HCT116 (cell line): ENCODE measurements around the gene UBR2. TPM values are rescaled to one million over a fixed set of nuclear protein-coding genes. Genes with fewer than 3 reads are reported as not detected.
"Not testable (repeated sequence)": the region's sequence is repeated elsewhere in the genome, so short reads cannot be mapped to it uniquely, and the experiment has no call there.

Experiments used
- ATAC-seq: fragments of 200-7000 bp; cut with Tn5 transposase; 2 replicates; pipeline ENCODE4 v1.9.1; 2020; ENCODE audit warnings: mild to moderate bottlenecking, moderate library complexity
- BruUV-seq: library from RNA; stranded (reverse); fragments of 400-500 nt; replicated peaks from 2 replicates; lab custom pipeline; 2021; lab: Mats Ljungman, UMichigan
- CTCF ChIA-PET: fragments of 300-600 bp; sonication (Branson Sonifier 250); formaldehyde crosslinking; loops from one replicate; lab custom pipeline; 2021; ENCODE audit warnings: antibody characterized with exemption; lab: Charles Lee
- POLR2A ChIA-PET: fragments of 300-600, 350-600 bp; sonication (Branson Sonifier 250); formaldehyde crosslinking; loops from one replicate; lab custom pipeline; 2021; ENCODE audit warnings: antibody characterized with exemption; lab: Charles Lee
- RAD21 ChIA-PET, 2 experiments: fragments of 300-600 bp; sonication (Branson Sonifier 250); formaldehyde crosslinking; loops; one replicate each; lab custom pipeline; 2023; ENCODE audit warnings: low total read pairs in 2 of 2; ENCODE audit not compliant: uncharacterized antibody in 2 of 2, unreplicated experiment in 2 of 2, low non-redundant PET in 1 of 2; lab: Charles Lee
- DNase-seq: peaks from one replicate; pipeline ENCODE4 v3.0.0-alpha.2; 2010; ENCODE audit warnings: low read depth, low spot score
- H2AFZ ChIP-seq: fragments of 200-600 bp; shearing (Covaris generic), sonication (generic); 2 replicates; pipeline ENCODE4 v1.6.1; 2017; ENCODE audit warnings: low read depth, mixed run types, mixed read lengths, antibody characterized with exemption, low read length; ENCODE audit not compliant: poor library complexity, severe bottlenecking
- H3K27ac ChIP-seq: 2 replicates; pipeline ENCODE4 v1.5.1; 2012; ENCODE audit warnings: low read depth, low read length
- H3K27me3 ChIP-seq: fragments of 200-600 bp; sonication (generic); 2 replicates; pipeline ENCODE4 v1.6.1; 2016; ENCODE audit warnings: mixed run types, low read length, mixed read lengths; ENCODE audit not compliant: insufficient read depth
- H3K36me3 ChIP-seq, 2 experiments: fragments of 200-500 bp in 1 of 2; fragments of 200-600 bp in 1 of 2; sonication (Bioruptor generic) in 1 of 2; sonication (generic) in 1 of 2; 2 replicates each; pipeline versions ENCODE4 v1.5.1 to v1.6.1; 2014 to 2016; ENCODE audit warnings: low read length in 2 of 2, inconsistent platforms in 1 of 2, mixed read lengths in 1 of 2, mixed run types in 1 of 2; ENCODE audit not compliant: insufficient read depth in 2 of 2, control insufficient read depth in 1 of 2
- H3K4me1 ChIP-seq, 2 experiments: fragments of 200-600 bp in 1 of 2; sonication (generic) in 1 of 2; 2 replicates each; pipeline versions ENCODE4 v1.5.1 to v1.6.1; 2012 to 2017; ENCODE audit warnings: low read length in 2 of 2, inconsistent platforms in 1 of 2, mild to moderate bottlenecking in 1 of 2, mixed read lengths in 1 of 2, mixed run types in 1 of 2, moderate library complexity in 1 of 2; ENCODE audit not compliant: insufficient read depth in 2 of 2, control insufficient read depth in 1 of 2
- H3K4me2 ChIP-seq: fragments of 200-600 bp; sonication (generic); 2 replicates; pipeline ENCODE4 v1.6.1; 2017; ENCODE audit warnings: mixed run types, low read length, mixed read lengths
- H3K4me3 ChIP-seq, 2 experiments: fragments of 200-600 bp in 1 of 2; sonication (generic) in 1 of 2; replicated peaks in 1 of 2; 2 replicates each; pipeline ENCODE4 v1.5.1; 2011 to 2016; ENCODE audit warnings: low read length in 2 of 2, control low read depth in 1 of 2, low read depth in 1 of 2, mild to moderate bottlenecking in 1 of 2, mixed read lengths in 1 of 2, mixed run types in 1 of 2
- H3K79me2 ChIP-seq: fragments of 200-600 bp; sonication (generic); 2 replicates; pipeline ENCODE4 v1.6.1; 2017; ENCODE audit warnings: mild to moderate bottlenecking, mixed run types, low read length, moderate library complexity, mixed read lengths; ENCODE audit not compliant: insufficient read depth
- H3K9ac ChIP-seq: fragments of 200-600 bp; sonication (generic); 2 replicates; pipeline ENCODE4 v1.6.1; 2016; ENCODE audit warnings: low read length, mixed read lengths
- H3K9me2 ChIP-seq: fragments of 200-600 bp; sonication (generic), shearing (Covaris generic); 2 replicates; pipeline ENCODE4 v1.6.1; 2017; ENCODE audit warnings: mixed run types, mild to moderate bottlenecking, moderate library complexity; ENCODE audit not compliant: insufficient read depth
- H3K9me3 ChIP-seq, 2 experiments: fragments of 200-500 bp in 1 of 2; fragments of 200-600 bp in 1 of 2; sonication (Bioruptor generic) in 1 of 2; sonication (generic) in 1 of 2; 2 replicates each; pipeline ENCODE4 v1.6.1; 2014 to 2017; ENCODE audit warnings: low read length in 2 of 2, mixed read lengths in 2 of 2, inconsistent platforms in 1 of 2, low read depth in 1 of 2, mild to moderate bottlenecking in 1 of 2, mixed run types in 1 of 2, moderate library complexity in 1 of 2; ENCODE audit not compliant: control insufficient read depth in 1 of 2, insufficient read depth in 1 of 2
- H4K20me1 ChIP-seq: fragments of 200-600 bp; sonication (generic), shearing (Covaris generic); 2 replicates; pipeline ENCODE4 v1.6.1; 2017; ENCODE audit warnings: mixed run types, mild to moderate bottlenecking, moderate library complexity; ENCODE audit not compliant: insufficient read depth
- POLR2AphosphoS5 ChIP-seq: IDR thresholded peaks from 2 replicates; pipeline ENCODE4 v1.6.1; 2011; ENCODE audit warnings: mild to moderate bottlenecking, low read depth, low read length, moderate library complexity
- RAD21 ChIP-seq: IDR thresholded peaks from 2 replicates; pipeline ENCODE4 v1.6.1; 2012; ENCODE audit warnings: low read depth, mild to moderate bottlenecking
- intact Hi-C: fragments of 100-400 bp; cut with micrococcal nuclease; formaldehyde crosslinking; loops from 2 replicates; pipeline ENCODE4 v1.10.0; 2022
- total RNA-seq: library from RNA; stranded (reverse); gene quantifications from one replicate; pipeline ENCODE4 v1.2.1, GENCODE V29; 2021; ENCODE audit not compliant: unreplicated experiment
- TF ChIP-seq, protein P1 (sequence below): IDR thresholded peaks from 2 replicates; pipeline ENCODE4 v1.6.1; 2012; ENCODE audit warnings: low read depth

The UBR2 gene
- total RNA-seq, 1 experiment from 2014 or later = 20.5 TPM

DNA sequence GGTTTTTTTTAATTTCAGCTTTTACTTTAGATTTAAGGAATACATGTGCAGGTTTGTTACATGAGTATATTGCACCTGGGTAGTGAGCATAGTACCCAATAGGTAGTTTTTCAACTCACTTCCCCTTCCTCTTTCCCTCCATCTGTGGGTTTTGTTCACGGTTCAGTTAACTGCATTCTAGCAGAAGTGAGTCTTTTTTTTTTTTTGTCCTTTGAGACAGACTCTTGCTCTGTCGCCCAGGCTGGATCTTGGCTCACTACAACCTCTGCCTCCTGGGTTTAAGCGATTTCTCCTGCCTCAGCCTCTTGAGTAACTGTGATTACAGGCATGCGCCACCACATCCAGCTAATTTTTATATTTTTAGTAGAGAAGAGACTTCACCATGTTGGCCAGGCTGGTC lies 8.7 kb downstream of the UBR2 start:
- Histone ChIP-seq H3K9ac (no peak overlapping the region), H3K9me2 (no peaks in the 10 kb centered on the region)
- POLR2A ChIA-PET = interaction anchor here (1.2 kb wide), 1 partner anchor 9 kb away, joined by 3 read pairs; the partner anchor contains the start of gene UBR2
- TF ChIP-seq RAD21 = no peak
- TF ChIP-seq, protein P1, sequence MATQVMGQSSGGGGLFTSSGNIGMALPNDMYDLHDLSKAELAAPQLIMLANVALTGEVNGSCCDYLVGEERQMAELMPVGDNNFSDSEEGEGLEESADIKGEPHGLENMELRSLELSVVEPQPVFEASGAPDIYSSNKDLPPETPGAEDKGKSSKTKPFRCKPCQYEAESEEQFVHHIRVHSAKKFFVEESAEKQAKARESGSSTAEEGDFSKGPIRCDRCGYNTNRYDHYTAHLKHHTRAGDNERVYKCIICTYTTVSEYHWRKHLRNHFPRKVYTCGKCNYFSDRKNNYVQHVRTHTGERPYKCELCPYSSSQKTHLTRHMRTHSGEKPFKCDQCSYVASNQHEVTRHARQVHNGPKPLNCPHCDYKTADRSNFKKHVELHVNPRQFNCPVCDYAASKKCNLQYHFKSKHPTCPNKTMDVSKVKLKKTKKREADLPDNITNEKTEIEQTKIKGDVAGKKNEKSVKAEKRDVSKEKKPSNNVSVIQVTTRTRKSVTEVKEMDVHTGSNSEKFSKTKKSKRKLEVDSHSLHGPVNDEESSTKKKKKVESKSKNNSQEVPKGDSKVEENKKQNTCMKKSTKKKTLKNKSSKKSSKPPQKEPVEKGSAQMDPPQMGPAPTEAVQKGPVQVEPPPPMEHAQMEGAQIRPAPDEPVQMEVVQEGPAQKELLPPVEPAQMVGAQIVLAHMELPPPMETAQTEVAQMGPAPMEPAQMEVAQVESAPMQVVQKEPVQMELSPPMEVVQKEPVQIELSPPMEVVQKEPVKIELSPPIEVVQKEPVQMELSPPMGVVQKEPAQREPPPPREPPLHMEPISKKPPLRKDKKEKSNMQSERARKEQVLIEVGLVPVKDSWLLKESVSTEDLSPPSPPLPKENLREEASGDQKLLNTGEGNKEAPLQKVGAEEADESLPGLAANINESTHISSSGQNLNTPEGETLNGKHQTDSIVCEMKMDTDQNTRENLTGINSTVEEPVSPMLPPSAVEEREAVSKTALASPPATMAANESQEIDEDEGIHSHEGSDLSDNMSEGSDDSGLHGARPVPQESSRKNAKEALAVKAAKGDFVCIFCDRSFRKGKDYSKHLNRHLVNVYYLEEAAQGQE = no peak
- TF ChIP-seq POLR2AphosphoS5 = no peak
- TF ChIP-seq, all 23 proteins: peak for 0
- ATAC-seq (no peak), DNase-seq (no peak)
- intact Hi-C loops = no loop called here
- Histone ChIP-seq H3K79me2 (peaks cover 80% of the 10 kb centered on the region), H4K20me1 (no peaks in the 10 kb centered on the region), H3K4me1 (peaks cover 0 to 7% of the 10 kb centered on the region in 2 experiments; a peak in 2 of 4 replicates), H3K4me2 (no peak overlapping the region), H3K9me3 (no peaks in the 10 kb centered on the region), H3K4me3 (no peak overlapping the region), H3K27me3 (no peaks in the 10 kb centered on the region), H3K36me3 (peaks cover 4 to 5% of the 10 kb centered on the region in 2 experiments; a peak in 2 of 4 replicates), H3K27ac (no peak overlapping the region), H2AFZ (no peak overlapping the region)
- BruUV-seq = no TSS peak
- ChIA-PET CTCF (interaction anchor here (1.6 kb wide), 1 partner anchor 25 kb away, joined by 4 read pairs; no protein-coding TSS in a partner anchor), RAD21 (no interaction called here)

DNA sequence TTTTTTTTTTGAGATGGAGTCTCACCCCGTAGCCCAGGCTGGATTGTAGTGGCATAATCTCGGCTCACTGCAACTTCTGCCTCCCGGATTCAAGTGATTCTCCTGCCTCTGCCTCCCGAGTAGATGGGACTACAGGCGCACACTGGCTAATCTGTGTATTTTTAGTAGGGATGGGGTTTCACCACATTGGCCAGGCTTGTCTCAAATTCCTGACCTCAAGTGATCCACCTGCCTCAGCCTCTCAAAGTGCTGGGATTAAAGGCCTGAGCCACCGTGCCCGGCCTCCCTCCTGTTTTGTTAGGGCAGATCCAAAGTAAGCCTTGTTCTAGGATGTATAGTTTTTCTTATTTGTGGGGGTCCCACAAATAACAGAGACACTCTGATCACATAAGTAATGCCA lies 12.7 kb downstream of the UBR2 start:
- H3K27ac ChIP-seq, ATAC-seq, H3K4me2 ChIP-seq, BruUV-seq, H3K27me3 ChIP-seq, H3K4me1 ChIP-seq, POLR2A ChIA-PET, H3K9me2 ChIP-seq, RAD21 ChIA-PET, H3K9me3 ChIP-seq, H3K4me3 ChIP-seq, H3K9ac ChIP-seq, H3K36me3 ChIP-seq, intact Hi-C loops, H2AFZ ChIP-seq, H4K20me1 ChIP-seq, DNase-seq: not testable (repeated sequence)
- CTCF ChIA-PET = interaction anchor here (1.2 kb wide), 1 partner anchor 29 kb away, joined by 4 read pairs; no protein-coding TSS in a partner anchor
- peaks cover 62% of the 10 kb centered on the region for H3K79me2 ChIP-seq
